ENCODE measurements around the gene KRTAP5-5.
A peak's percentile ranks its signal among the peaks of the same experiment; 100 is the strongest.
"Not testable (repeated sequence)": the region's sequence is repeated elsewhere in the genome, so short reads cannot be mapped to it uniquely, and the experiment has no call there.

The KRTAP5-5 gene

DNA sequence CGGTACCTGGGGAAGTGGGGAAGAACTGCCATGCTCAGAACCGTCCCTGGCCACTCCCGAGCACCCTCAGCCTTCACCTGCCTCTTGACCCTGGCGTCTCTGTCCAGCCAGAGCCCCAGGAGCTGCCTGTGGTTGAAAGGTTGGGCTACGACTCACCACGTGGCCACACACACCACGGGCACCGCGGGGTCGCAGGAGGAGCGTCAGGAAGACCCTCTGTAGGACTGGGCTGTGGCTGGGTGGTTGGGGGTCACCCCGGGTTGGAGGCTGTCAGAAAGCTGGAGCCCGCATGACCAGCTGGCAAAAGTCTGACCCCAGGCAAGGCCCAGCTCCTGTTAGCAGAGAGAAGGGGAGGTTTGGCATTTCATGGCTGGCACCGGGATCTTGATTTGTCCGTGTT is 11.5 kb downstream of the KRTAP5-5 start:
- DNase-seq: no peak

DNA sequence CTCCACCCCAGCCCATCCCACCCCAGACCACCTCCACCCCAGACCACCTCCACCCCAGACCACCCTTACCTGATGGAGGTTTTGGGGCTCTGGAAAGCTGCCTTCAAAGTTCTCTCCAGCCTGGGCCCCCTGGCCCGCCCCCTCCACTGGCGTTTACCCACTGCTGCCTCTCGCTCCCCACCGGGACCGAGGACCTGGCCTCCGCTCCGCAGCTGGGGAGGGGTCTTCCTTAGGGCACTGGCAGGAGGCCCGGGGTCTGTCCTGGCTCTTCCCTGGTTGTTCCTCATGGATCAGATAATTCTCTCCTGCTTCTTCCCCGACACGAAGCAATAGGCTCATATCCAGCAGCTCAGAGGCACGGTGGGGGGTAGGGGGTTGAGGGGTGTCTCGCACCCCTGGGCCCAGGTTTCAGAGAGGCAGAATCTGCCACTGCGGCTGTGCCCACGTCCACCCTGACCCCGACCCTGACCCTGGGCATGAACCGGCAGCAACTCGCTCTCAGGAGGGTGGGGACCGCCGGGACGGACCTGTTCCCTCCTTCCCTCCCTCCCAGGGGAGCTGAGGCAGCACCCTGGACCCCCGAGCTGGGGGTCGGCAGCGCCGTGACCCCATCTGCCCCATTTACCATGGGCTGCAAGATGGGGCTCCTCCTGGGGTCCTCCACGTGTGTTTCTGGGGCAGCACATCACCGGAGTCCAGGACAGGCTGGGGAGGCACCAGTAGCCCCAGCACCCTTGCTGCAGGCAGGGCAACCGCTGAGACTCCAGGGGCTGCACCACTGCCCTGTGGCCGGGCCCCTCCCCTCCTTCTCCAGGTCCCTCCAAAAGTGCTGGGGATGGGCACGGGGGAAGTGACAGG is 12.9 kb downstream of the KRTAP5-5 start:
- DNase-seq: no peak

DNA sequence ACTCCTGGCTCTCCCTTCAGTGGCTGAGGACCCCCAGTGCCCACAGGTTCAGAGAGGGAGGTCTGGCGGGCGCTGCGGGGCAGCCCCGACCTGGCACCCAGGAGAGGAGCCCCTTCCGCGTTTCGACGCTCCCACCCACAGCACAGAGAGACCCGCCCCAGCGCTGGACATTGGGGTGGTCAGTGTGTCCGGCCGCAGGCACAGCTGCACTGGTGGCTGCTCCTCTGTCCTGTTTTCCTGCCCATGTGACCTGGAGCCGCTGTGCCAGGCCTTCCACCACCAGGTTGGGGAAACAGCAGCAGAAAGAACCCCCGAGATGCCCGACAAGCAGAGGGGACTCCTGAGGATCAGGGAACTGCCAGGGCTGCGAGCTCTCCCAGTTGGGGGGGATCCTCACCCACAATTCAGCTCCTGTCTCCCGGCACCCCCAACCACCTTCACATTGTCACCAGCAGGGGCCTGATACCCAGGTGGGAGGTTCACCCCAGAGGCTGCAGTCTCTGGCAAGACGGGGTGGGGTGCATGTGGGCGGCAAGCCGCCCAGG is 13.6 kb downstream of the KRTAP5-5 start:
- DNase-seq: no peak

DNA sequence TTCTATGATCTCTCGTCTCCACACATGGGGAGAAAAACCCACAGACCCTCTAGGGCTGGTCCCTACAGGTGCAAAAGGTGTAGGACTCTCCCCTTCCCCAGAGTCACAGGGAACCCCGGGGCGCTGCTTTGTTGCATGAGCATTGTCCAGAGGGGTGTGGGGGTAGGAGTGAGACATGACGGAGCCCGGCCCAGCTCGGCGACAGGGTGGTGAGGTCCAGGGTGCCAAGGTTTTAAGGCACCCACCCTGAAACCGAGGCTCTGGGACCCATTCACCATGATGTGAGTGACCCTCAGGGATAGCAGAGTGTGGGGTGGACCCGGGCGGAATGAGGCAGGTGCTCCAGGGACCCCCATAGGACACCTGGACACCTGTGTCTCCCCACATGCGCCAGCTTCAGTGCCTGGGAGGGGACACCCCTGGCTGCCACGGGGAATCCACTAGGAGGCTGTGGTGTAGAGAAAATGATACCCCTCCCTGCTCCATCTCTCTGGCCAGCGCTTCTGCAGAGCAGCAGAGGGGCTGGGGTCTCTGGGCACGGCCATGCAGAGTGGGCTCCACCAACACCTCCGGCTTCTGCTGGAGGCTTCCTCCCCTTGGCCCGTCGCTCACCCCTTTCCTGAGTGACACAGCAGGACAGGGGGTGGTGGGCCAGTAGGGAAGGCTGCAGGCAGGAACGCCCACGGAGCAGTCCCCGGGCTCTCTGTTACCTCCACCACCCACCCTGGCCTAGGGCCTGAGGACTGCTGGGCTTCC is 15.2 kb downstream of the KRTAP5-5 start:
- no peak for DNase-seq

DNA sequence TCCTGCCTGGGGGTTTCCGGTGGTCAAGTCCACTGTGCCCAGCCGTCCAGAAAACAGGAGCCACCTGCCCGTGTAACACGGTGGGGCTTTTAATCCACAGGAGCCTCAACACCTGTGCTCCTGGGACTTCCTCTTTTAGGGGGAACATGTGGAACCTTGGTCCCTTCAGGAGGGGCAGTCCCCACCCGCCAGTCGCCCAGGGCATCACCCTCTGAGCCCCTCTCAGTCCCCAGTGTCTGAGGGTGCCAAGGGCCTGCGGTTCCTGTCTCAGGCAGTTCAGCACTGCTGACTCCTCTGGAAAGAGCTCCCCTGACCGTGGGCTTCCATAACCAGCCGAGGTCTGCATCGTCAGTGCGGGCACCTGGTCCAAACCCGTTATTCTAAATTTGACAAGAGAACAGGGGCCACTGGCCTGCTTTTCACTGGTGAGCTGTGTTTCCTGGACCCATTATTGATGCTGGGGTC is 15.8 kb downstream of the KRTAP5-5 start:
- DNase-seq: no peak

DNA sequence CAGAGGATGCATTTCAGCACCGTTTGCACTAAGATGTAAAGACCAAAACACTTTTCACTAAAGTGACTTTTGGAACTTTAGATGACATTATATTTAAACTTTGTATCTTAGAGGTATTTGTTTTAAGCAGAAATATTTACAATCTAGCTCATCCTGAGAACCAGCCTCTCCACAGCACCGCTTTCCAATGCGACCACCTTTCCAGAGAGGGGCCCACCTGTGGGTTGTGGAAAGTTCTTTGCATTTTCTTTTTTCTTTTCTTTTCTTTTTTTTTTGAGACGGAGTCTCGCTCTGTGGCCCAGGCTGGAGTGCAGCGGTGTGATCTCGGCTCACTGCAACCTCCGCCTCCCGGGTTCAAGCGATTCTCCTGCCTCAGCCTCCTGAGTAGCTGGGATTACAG is 17.0 kb downstream of the KRTAP5-5 start:
- DNase-seq: not testable (repeated sequence)

DNA sequence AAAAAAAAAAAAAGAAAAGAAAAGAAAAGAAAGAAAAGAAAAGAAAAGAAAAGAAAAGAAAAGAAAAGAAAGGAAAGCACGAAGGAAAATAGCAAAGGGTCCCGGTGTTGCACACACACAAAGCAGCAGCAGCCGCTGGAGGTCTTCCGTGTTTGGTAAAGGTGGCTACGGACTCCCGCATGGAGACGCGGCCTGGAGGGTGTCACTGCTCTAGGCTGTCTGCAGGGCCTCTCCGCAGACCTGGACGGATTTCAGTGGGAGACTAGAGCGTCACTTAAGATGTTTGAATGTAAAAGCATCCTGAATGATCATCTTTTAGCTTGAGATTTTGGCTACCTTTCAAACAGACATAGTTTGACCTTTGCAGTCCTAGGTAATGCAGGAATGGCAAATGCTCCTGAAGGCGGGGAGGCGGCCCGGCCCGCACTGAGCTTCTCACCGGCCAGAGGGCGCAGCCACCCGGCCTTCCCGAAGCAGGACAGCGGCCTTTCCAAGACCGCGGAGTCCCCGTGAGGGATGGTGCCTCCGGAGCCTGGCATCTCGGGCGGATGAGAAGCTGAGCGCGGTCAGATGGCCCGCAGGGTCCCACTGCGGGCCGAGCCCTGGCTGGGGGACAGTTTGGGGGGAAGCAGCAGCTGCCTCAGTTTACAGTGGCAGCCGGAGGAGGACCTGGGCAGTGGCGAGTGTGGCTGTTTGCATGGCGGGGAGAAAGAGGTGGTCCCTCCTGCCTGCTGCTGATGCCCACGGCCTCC is 18.5 kb downstream of the KRTAP5-5 start:
- no peak for DNase-seq

DNA sequence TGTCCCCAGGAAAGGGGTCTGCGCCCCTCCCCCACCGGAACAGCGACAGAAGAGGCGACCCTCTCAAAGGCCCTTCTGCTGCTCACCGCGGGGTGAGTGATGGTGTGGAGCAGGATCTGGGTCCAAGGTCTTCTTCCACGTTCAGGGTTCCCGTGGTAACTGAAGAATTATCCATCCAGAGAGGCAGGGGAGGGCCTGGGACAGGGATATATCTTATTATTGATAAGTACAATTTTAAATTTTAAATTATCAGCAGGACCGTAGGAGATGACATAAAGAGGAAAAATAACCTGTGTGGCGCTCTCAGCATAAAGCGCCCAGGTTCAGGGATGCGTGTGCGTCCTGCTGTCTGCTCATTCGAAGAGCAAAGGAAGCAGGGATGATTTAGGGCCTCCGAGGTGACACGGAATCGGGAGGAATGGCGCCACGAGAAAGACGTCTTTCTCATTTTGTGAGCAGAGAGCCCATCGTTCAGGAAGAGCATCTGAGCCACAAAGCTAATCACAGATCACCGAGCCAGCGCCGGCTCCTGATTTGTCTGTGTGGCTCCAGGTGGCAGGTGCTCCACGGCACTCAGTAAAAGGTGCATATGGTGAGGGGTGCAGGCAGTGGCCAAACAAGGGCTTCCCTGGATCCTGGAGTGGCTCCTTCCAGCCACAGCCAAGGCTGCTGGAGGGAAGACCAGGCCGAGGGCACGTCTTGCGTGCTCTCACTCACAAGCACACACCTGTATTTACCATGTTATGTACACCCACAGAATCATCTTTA is 19.3 kb downstream of the KRTAP5-5 start:
- DNase-seq: no peak

DNA sequence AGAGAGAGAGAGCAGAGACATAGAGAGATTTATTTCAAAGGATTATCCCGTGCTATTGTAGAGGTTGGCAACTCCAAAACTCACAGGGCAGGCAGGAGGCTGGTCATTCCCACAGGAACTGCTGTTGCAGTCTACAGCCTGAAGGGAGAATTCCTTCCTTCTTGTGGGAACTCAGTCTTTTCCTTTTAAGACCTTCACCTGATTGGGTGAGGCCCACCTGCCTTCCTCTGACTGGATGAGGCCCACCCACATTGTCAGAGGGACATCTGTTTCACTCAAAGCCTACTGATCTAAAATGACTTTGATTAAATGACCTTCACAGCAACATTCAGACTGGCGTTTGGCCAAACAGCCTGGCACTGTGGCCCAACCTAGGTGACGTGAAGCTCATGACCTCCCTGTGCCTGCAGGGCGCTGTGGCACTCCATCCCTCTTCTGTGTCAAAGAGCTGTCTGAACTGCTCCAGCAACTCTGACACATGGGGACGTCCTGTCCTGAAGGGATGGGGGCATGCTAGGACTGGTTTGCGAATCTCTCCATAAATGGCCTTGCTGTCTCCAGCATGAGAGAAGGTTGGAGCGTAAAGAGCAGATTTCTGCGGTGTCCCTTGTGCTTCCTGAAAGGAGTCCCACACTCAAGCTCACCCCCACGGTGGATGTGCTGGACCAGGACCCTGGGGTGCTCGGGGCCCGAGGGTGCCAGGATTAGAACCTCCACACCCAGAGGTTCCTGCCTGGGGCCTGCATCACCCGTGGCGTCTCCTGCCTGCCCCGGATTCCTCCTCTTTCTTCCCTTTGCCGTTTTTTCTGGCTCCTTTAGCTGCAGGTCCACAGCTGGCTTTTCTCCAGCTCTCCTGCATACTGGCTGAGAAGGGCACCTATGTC is 20.7 kb downstream of the KRTAP5-5 start:
- no peak for DNase-seq

DNA sequence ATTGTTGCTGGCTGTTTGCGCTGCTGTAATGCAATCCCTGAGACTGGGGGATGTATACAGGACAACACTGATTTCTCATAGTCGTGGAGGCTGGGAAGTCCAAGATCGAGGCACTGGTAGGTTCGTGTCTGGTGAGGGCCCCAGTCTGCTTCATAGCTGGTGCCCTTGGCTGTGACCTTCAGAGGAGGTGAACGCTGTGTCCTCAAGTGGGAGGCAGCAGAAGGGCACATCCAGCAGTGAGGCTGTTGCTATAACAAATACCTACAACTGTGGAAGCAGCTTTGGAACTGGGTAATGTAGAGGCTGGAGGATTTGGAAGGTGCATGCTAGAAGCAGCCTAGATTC is 21.3 kb downstream of the KRTAP5-5 start:
- no peak for DNase-seq

DNA sequence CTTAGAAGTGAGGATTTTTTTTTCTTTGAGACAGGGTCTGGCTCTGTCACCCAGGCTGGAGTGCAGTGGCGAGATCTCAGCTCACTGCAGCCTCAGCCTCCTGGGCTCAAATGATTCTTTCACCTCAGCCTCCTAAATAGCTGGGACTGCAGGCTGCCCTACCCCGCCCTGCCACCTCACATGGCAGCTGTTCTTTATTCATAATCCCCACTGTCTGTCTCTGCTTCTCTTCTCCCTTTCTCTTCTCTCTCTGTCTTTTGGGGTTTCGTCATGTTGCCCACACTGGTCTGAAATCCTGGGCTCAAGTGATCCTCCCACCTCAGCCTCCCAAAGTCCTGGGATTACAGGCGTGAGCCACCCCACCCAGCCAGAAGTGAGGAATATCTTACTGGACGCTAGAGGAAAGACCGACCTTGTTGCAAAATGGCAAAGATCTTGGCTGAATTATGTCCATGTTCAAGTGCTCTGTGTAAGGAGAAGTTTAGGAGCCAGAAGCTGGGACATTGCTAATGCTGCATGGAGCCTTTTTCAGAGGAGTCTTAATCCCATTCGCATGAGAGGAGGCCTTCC is 21.9 kb downstream of the KRTAP5-5 start:
- no peak for DNase-seq

DNA sequence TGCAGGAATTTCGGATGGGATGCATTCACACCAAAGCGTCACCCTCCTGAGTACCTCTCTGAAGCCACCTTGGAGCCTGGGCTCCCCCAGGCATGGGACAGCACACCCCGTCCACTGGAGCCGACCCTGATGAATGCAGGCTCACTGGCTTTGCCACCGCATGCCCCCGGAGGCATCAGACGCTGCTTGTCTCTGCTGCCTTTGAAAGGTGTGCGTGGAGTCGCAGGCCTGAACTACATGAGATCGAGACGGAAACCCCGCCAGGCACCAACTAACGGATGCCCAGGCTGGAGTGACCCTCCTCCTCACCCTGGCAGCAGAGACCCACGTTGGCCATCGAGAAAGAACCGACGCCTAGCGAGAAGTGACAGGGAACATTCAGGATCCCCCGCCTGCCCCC is 22.5 kb downstream of the KRTAP5-5 start:
- DNase-seq: no peak

DNA sequence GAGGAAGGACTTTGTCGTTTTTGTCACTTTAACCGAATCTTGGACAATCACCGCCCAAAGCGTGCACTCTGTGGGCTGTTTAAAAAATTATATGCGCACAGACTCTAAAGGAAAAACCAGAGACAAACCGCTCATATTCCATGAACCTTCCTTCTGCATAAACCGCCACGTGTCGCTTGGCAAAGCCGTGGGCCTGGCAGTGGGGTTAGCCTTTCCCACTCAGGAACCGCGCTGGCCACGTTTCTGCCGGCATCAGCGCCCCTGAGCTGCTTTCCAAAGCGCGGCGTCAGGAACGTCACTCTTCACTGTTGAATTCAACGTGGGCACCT is 22.8 kb downstream of the KRTAP5-5 start:
- DNase-seq: no peak

DNA sequence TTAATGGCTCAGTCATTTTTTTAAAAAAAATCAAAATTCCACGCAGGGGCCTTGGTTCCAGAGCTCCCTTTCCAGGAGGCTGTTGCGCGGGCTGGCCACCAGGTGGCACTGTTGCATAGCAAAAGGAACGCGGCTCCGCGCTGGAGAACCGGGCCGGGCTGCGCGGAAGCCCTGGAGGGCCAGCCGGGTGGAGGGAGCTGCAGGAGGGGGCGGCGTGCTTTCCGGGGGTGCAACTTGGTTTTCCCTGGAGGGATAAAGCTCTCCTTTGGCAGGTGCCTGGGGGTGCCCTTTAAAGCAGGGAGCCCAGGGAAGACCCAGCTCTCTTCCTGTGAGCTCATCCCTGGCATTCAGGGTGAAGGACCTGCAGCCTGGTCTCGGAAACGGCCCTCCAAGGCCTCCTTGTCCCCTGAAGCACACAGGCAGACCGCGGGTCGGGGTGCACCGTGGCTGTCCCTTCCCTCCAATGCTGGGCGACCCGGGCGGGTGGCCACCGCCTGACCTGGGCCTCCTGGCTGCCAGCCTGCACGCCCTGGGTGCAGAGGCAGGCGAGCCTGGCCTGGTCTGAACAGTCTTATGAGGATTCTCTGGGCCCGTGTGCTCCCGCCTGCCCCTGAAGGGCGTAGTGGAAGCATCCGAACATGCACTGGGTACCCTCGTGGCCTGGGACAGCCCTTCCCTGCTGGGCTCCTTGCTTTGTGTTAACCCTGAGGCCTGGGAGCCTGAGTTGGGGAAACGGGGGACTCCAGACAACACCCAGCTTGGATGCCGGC is 23.4 kb downstream of the KRTAP5-5 start:
- DNase-seq: peak in 57 of 58 donors; percentile 32 to 84 (median 61)

DNA sequence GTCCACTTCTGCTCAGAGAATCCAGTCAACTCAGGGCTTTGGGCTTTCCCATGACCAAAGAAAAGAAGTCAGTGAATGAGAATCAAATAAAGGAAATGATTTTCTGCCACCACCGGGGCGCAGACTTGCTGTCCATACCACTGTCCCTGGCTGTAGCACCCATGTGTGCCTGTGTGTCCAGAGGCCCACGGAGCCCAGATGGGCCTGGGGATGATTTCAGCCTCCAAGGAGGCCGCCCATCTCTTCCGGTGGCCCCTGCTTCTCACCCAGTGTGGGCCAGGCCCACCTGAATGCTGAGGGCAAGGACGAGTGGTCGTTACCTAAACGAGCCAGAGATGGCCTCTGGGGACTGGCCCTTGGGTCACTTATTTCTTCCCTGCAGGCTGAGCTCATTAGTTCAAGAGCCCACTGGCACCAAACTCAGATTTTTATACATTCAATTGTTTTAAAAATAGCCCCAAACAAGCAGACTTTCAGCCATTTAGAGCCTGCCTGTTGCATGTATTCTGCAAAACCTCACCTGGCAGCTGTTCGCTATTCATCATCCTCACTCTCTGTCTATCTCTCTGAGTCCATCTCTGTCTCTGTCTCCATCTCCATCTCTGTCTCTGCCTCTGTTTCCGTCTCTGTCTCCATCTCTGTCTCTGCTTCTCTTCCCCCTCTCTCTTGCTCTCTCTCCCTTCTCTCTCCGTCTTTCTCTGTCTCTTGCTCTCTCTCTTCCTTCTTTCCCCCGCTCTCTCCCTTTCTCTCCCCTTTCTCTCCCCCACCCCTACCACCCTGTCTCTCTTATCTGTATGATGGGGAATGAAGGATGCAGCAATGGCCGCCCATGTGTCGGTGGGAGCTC is 24.2 kb downstream of the KRTAP5-5 start:
- DNase-seq: no peak

DNA sequence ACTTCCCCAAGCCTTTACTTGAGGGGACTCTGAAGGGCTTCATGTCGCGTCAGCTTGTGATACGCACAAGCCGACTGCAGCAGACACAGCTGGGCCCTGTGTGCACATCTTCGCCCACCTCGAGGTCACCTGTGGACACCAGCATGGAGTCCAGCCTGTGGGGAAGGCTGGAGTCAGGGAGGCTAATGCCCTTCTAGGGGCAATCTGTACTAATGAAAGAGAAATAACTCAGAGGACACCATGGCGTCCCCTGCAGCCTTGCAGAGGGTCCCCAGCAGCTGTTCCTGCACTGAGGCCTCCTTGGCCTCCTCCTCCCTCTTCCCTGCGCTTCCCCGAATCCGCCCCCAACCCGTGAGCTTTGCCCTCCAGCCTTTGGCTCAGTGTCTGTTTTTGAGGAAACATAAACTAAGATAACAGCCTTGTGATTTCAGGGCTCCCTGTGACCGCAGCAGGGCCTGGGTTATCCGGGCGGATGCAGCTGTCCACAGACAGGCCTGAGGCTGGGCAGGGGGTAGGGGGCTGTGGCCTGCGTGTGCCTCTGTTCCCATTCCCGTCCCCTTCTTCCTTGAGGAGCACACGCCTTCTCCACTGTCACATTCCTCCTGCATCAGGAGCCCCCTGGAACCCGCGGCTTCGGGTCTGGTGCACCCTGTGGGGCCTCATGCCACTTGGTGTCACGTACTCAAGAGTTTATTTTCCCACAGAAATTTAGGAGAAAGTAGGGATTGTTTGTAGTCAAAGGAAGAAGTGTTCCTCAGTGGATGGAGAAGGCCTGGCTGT is 25.0 kb downstream of the KRTAP5-5 start:
- no peak for DNase-seq

Measured in anterior cingulate cortex (tissue), 58 donors.